Loucy (cell line): ENCODE results near the gene HHIP.

ENCODE experiments used
- CTCF ChIP-seq: fragments of 200-600 bp; sonication (generic); conservative IDR thresholded peaks from 2 replicates; pipeline ENCODE4 v1.5.1; 2014; ENCODE audit warnings: mild to moderate bottlenecking, antibody characterized with exemption, low read length
- EZH2phosphoT487 ChIP-seq: fragments of 200-600 bp; IDR thresholded peaks from 2 replicates; pipeline ENCODE4 v1.6.1; 2018; ENCODE audit warnings: antibody characterized with exemption, mild to moderate bottlenecking, moderate library complexity, borderline replicate concordance

DNA sequence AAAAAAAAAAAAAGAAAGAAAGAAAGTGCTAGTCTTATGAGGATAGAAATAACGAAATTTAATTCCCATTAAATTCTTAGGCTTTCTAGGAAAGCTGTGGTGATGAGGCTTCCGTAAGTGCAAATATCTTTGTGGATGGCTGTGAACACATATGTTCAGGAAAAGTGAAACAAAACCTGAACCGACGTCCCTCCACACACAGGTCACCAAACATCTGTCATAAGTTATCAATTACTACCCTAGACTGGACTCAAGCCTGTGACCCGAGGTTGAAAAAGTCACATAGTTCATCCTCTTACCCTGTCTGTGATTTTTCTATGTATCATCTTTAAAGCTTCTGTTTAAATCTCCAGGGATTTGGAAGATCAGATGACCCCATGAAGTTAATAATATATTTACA, 24.8 kb downstream of the HHIP start:
- no peak for TF ChIP-seq CTCF
- no peak for TF ChIP-seq EZH2phosphoT487
